A204.1 (cell line): ENCODE data around the gene LARP1.
A peak's percentile ranks its signal among the peaks of the same experiment; 100 is the strongest.
"Not testable (repeated sequence)": the region's sequence is repeated elsewhere in the genome, so short reads cannot be mapped to it uniquely, and the experiment has no call there.

Experiments used
- FAIRE-seq: peaks from 2 replicates; lab custom pipeline; 2012; peaks lifted over from hg19 to GRCh38; lab: Jason Lieb, UNC

Gene LARP1

DNA sequence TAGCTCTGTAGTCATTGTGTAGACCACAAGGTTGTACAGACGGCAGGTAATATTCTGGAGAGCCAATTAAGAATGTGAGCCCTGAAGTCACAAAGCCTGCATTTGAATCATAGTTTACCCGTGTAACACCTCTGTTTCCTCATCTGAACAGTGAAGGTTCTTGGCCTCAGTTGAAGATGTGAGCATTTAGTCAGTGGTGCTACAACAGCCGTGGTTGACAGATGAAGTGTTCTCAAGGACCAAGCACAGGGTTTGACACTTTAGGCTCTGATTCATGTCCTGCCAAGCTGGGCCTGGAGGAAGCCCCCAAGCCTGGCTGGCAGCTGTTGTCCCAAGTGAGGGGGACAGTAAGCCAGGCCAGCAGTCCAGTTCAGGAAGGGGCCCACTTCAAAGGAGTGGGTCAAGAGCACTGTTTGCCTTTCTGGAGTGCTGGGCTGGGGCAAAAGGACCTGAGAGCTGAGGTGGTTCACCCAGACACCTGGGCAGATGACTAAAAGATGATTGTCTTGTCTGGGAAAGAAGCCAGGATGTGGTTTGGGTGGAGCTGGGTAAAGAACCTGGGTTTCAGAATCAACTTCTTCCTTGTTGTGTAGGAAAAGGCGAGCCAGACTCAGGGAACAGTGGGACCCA is 74.5 kb downstream of the LARP1 start:
- no peak for FAIRE-seq

DNA sequence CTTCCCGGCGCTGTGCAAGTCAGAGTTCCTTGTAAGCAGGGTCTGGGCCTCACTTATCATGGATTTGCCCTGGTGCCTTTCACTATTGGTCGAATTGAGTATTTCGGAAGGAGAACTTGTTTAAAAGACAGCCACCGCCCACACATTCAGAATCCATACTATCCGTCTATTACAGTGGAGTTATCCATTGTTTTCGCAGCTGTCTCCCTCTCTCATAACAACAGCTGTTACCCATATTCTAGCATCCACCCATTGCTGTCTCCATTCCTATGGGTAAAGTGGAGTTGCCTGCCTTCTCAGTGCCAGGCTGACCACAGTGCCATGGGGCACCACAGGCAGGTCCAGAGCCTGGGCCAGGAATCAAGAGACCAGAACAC is 75.0 kb downstream of the LARP1 start:
- no peak for FAIRE-seq

DNA sequence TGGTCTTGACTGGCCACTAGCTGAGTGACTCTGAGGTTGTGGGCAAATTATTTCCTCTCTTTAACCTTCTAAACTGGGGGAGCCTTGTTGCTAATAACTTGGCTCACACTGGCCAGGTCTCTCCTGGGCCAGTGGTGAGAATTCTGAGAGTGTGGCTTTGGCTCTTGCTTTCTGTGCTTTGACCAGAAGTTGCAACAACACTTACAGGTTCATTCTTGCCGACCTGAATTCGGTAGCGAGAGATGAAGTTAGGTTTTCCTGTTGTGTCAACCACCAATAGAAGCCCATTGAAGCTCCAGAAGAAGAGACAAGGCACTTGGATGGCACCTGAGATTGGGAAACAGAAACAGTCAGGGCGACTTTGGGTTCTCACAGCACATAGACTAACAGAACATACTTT is 75.4 kb downstream of the LARP1 start:
- no peak for FAIRE-seq

GRCh38 chr5:154831451-154831850 is 76.3 kb downstream of the LARP1 start:
- FAIRE-seq, result no peak

GRCh38 chr5:154832804-154833203 is 77.6 kb downstream of the LARP1 start:
- not testable (repeated sequence) for FAIRE-seq

GRCh38 chr5:154834053-154834452 is 78.9 kb downstream of the LARP1 start:
- FAIRE-seq, result no peak

GRCh38 chr5:154835701-154836052 is 80.5 kb downstream of the LARP1 start:
- not testable (repeated sequence) for FAIRE-seq

DNA sequence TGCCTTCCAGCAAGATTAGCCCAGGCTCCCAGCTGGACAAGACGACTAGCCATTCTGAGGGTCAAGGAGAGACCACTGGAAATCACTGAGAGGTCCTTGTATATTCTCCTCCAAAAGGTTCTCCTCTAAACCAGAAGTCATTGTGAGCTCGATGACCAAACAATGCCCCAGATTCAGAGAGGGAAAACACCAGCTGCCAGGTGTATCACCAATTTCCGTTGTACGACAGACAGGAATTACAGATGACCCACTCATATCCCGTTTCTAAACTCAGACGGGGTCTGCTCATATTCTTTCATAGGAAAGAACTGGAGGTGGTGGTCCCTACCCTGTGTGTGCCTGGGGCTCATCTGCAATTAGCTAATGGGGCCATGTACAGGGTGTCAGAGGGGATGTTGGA is 81.0 kb downstream of the LARP1 start:
- no peak for FAIRE-seq

- no peak for FAIRE-seq
Measured at GRCh38 chr5:154837009-154837901, 82.1 kb downstream of the LARP1 start.

- FAIRE-seq, result no peak
Measured at GRCh38 chr5:154840435-154841272, 85.5 kb downstream of the LARP1 start.

DNA sequence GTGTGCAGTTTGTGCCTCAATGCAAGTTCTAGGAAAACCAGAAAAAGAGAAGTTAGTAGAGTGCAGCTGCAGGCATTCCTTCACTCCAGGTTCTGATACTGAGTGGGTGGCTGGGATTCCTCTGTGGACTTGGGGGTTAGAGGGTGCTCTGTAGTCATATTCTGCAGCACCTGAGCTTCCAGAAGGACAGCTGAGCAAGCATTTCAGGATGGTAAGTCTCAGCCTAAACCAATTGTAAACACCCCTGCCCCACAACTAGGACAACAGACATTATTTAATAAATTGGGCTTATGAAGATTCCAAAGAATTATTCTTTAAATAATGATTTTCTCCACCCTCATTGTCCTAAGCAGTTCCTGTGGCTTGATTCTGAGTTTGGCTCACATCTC is 86.1 kb downstream of the LARP1 start:
- FAIRE-seq, result no peak

- FAIRE-seq, result no peak
Measured at GRCh38 chr5:154842689-154843530, 87.7 kb downstream of the LARP1 start.

GRCh38 chr5:154844809-154845208 is 89.6 kb downstream of the LARP1 start:
- FAIRE-seq, result no peak

DNA sequence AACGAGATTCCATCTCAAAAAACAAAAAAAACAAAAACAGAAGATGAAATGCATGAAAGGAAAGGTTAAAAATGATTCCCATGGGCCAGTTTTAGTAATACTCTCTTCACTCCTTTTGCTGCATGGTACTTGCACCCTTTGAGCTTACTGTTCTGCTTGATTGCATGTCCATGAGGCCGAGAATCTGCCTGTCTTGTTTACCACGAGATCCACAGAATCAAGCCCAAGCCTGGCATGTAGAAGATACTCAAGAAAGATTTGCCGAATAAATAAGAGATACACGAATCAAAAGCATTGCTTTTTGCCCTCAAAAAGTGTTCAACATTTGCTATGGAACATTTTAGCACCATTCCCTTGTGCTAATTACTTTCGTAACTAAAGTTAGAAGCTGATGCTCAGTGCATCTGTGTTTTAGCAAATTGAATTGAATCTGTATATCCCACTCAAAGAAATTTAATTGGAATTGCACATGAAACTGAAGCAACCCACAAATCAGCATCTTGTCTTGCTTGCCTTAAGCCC is 94.1 kb downstream of the LARP1 start:
- no peak for FAIRE-seq

- no peak for FAIRE-seq
Measured at GRCh38 chr5:154849791-154850201, 94.6 kb downstream of the LARP1 start.

DNA sequence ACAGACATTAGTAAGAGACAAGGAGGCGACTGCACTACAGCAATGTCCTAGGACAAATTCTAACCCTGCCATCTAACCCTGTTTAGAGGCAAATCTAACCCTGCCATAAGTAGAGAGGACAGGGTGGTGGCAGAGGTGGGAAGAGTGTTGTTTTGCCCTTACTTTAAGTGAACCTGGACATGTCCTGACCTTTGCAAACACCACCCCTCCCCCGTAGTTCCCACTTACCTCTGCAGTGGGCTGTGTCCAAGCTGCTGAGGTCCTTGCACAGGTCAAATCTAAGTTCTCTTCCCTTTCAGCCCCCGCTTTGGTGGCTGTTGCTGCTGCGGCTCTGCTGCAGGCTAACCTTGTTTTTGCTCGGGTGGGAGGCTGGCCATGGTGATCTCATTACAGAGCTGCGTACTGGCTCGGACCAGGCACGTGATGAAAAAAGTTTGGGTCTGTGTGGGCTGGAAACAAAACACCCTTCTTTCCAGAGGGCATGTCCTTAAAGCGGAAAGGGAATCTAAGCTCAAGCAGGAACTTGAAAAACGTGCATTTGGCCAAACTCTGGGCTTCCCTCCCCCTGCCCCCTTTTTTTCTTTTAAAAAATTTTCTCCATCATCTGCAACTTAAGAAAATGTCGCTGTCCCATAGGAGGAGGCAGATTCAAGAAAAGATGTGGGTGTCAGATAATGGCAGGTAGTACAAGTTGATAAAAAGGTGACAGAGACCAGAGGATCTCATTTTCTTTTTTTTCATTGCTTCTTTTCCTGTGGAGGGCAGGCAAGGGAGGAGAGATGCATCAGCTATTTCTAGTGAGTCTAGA is 95.3 kb downstream of the LARP1 start, which contains the start of gene FAXDC2:
Gene FAXDC2 (minus strand): TSS at position 349 of the 808 bp plus-strand sequence. CDS start 12,425 bp downstream, outside the sequence.
- no peak for FAIRE-seq

GRCh38 chr5:154851351-154851750 is 96.2 kb downstream of the LARP1 start:
- no peak for FAIRE-seq

DNA sequence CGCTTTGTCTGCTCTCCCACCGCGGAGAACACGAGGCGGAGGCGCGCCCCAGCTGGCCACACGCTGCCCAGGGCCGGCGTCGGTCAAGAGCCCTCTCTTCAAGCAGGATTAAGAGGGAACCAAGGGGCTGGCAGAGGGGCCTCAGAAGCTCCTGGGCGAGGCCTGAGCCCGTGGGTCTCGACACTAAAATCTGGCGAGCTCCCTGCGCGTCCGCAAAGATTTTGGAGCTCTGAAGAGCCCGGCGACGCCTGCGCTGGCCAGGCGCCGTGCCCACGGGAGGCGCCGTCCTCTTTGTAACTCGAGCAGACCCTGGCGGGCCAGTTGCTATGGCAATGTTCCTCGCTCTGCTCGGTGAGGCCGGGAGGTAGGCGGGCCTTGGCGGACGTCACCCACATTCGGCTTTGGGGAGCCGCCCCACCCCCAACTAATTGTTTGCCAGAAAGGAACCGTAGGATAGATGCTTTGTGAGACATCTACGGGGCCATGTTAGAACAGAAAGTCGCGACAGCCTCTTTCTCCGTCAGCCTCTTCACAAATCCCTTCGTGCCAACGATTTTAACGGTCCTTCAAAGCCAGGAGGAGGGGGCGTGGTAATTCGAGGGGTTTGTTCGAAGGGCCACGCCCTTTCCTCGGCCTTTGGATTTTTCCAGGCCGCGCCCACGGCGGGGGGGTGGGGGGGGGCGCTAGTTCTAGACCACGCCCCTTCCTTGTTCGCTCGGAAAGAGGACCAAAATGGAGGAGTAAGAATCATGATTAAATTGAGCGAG is 102.5 kb downstream of the LARP1 start:
- peak; percentile 55 for FAIRE-seq

GRCh38 chr5:154858297-154858971 is 103.3 kb downstream of the LARP1 start, which contains the start of gene CNOT8:
Gene CNOT8, plus strand, starts transcription at chr5:154858627. Its CDS starts 4,652 bp downstream, at chr5:154863279.
- peak; percentile 79 for FAIRE-seq
